ENCODE measurements around the gene ITPA. TPM values are rescaled to one million over a fixed set of nuclear protein-coding genes. Genes with fewer than 3 reads are reported as not detected.
"Not testable (repeated sequence)": the region's sequence is repeated elsewhere in the genome, so short reads cannot be mapped to it uniquely, and the experiment has no call there.

Gene ITPA
- total and polyA plus RNA-seq, 11 donors, result 15.3 to 48.3 (median 22.2) TPM

DNA sequence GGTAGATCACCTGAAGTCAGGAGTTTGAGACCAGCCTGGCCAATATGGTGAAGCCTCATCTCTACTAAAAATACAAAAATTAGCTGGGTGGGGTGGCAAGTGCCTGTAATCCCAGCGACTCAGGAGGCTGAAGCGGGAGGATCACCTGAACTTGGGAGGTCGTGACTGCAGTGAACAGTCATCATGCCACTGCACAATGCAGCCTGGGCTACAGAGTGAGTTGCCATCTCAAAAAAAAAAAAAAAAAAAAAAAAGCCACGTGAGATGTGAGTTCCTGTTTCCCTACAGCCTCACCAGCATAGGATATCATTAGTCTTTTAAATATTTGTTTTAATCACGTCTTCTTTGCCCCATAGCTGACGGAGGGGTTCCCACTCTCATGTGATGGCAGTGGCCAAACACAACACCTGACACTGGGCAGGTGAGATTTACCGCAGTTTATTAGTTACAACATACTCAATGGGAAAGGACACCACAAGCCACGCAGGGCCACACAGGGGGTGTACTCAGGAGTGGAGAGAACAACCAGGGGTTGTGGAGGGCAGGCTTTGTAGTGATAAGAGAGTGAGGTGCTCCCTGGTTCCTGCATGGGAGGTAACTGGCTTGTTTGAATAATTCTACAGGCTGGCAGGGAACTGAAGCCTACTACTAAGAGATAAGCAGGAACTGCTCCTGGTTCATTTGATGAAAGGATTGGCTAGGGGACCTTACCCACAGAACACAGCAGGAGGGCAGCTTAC is 31.4 kb upstream of the ITPA start:
- no peaks in the 10 kb centered on the region for H3K9me3 ChIP-seq
- WGBS, 4 donors, result 77 to 81% (median 80%) methylated on average over 8 of the region's 8 CpGs
- intact Hi-C loops (cut with DNase I), result no loop called here
- H3K27ac ChIP-seq, result no peak overlapping the region
- DNase-seq, result no peak
- TF ChIP-seq POLR2A (IDR thresholded peaks at IDR 0.05), result no peak
- TF ChIP-seq CTCF (IDR thresholded peaks at IDR 0.05), result no peak
- H3K4me1 ChIP-seq, result peaks cover 0 to 16% (median 8%) of the 10 kb centered on the region in 12 donors
- ATAC-seq, result no peak
- H3K4me3 ChIP-seq, result no peak overlapping the region
- peaks cover 0 to 9% (median 0%) of the 10 kb centered on the region in 9 donors for H3K27me3 ChIP-seq
- H3K36me3 ChIP-seq, result no peaks in the 10 kb centered on the region

GRCh38 chr20:3180319-3180718 is 29.0 kb upstream of the ITPA start:
- H3K4me3 ChIP-seq, result no peak overlapping the region
- H3K27ac ChIP-seq, result no peak overlapping the region
- intact Hi-C loops (cut with DNase I), result no loop called here
- H3K4me1 ChIP-seq, result peaks cover 0 to under 1% (median 0%) of the 10 kb centered on the region in 12 donors
- peaks cover 0 to 2% (median 0%) of the 10 kb centered on the region in 9 donors for H3K36me3 ChIP-seq
- WGBS, 4 donors, result 72 to 83% (median 80%) methylated on average over 4 of the region's 4 CpGs
- TF ChIP-seq CTCF (IDR thresholded peaks at IDR 0.05), result no peak
- TF ChIP-seq POLR2A (IDR thresholded peaks at IDR 0.05), result no peak
- no peak for ATAC-seq
- no peak for DNase-seq
- no peaks in the 10 kb centered on the region for H3K9me3 ChIP-seq
- H3K27me3 ChIP-seq, result no peaks in the 10 kb centered on the region

DNA sequence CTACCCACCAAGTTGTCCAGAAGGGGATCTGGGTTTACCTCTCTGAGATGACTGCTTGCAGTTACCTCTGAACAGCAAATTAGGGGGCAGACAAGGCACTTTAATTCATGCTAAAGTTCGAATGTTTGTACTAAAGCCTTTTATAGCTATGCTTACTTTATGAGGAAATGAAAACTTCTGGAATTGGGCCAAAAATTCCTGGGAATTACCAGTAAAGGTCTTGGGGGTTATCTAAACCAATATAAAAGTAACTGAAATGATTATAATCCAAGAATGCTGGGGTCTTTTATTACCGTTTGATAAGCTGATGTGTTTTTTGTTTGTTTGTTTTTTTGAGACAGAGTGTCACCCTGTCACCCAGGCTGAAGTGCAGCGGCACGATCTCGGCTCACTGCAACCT is 28.0 kb upstream of the ITPA start:
- Histone ChIP-seq H3K36me3 (peaks cover 0 to 2% (median 0%) of the 10 kb centered on the region in 9 donors), H3K27me3 (no peaks in the 10 kb centered on the region), H3K4me1 (no peaks in the 10 kb centered on the region), H3K4me3 (no peak overlapping the region), H3K27ac (no peak overlapping the region), H3K9me3 (no peaks in the 10 kb centered on the region)
- DNase-seq (no peak), ATAC-seq (no peak)
- WGBS, 4 donors, result 75 to 89% (median 76%) methylated on average over 5 of the region's 5 CpGs
- TF ChIP-seq CTCF (IDR thresholded peaks at IDR 0.05) (no peak), POLR2A (IDR thresholded peaks at IDR 0.05) (no peak)
- intact Hi-C loops (cut with DNase I), result no loop called here

DNA sequence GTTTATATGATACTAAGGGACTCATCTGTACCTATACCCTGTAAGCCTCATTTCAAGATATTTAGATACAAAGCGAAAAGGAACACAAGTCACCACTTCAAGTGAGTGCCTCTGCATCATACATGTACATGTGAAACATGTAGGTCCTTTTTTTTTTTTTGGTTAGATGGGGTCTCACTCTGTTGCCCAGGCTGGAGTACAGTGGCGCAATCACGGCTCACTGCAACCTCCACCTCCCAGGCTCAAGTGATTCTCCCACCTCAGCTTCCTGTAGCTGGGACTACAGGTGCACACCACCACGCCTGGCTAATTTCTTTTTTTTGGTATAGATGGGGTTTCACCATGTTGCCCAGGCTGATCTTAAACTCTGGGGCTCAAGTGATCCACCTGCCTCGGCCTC is 26.9 kb upstream of the ITPA start:
- ATAC-seq; intact Hi-C loops (cut with DNase I); DNase-seq; H3K27me3 ChIP-seq; H3K4me3 ChIP-seq; H3K9me3 ChIP-seq; H3K36me3 ChIP-seq; H3K27ac ChIP-seq; H3K4me1 ChIP-seq: not testable (repeated sequence)
- 95 to 100% (median 97%) methylated on average over 4 to 5 of the region's 5 CpGs for WGBS, 4 donors

All from heart left ventricle (tissue), 16 donors.